Lung (tissue), 12 donors: Measurements from ENCODE around the gene PMPCA. TPM values are rescaled to one million over a fixed set of nuclear protein-coding genes. Genes with fewer than 3 reads are reported as not detected.

Experiments
- ATAC-seq: fragments of 200-7000 bp; cut with Tn5 transposase; one replicate; pipeline ENCODE4 v1.9.1; 2020; ENCODE audit warnings: moderate number of reproducible peaks; ENCODE audit not compliant: insufficient read depth, low FRiP score
- DNase-seq, 3 donors: peaks; one replicate each; pipeline ENCODE4 v3.0.0-alpha.2; 2013 to 2017
- H3K27ac ChIP-seq, 2 donors: one replicate each; pipeline ENCODE4 v1.5.1; 2013; ENCODE audit warnings: mild to moderate bottlenecking in 2 of 2, moderate library complexity in 2 of 2, control low read depth in 1 of 2, inconsistent platforms in 1 of 2, low read depth in 1 of 2, low read length in 1 of 2
- H3K27me3 ChIP-seq, 3 donors: one replicate each; pipeline ENCODE4 v1.5.1; 2013; ENCODE audit warnings: low read length in 2 of 3; ENCODE audit not compliant: control insufficient read depth in 3 of 3, insufficient read depth in 3 of 3
- H3K36me3 ChIP-seq, 4 donors: one replicate each; pipeline ENCODE4 v1.5.1; 2013; ENCODE audit warnings: low read length in 4 of 4, mild to moderate bottlenecking in 1 of 4, moderate library complexity in 1 of 4; ENCODE audit not compliant: control insufficient read depth in 4 of 4, insufficient read depth in 4 of 4
- H3K4me1 ChIP-seq, 5 donors: one replicate each; pipeline ENCODE4 v1.5.1; 2013; ENCODE audit warnings: low read length in 5 of 5, mild to moderate bottlenecking in 2 of 5, moderate library complexity in 1 of 5; ENCODE audit not compliant: control insufficient read depth in 5 of 5, insufficient read depth in 5 of 5
- H3K4me3 ChIP-seq: one replicate; pipeline ENCODE4 v1.5.1; 2013; ENCODE audit warnings: mild to moderate bottlenecking, control low read depth, moderate library complexity
- H3K9ac ChIP-seq, 2 donors: one replicate each; pipeline ENCODE4 v1.5.1; 2013; ENCODE audit warnings: low read length in 2 of 2, control low read depth in 1 of 2; ENCODE audit not compliant: insufficient read depth in 1 of 2
- H3K9me3 ChIP-seq, 4 donors: one replicate each; pipeline ENCODE4 v1.5.1; 2013; ENCODE audit warnings: low read length in 3 of 4, mild to moderate bottlenecking in 1 of 4, moderate library complexity in 1 of 4; ENCODE audit not compliant: control insufficient read depth in 4 of 4, insufficient read depth in 3 of 4
- CTCF ChIP-seq: IDR thresholded peaks from 2 replicates; pipeline ENCODE4 v1.5.1; 2012; ENCODE audit warnings: mild to moderate bottlenecking; ENCODE audit errors: control extremely low read depth, extremely low read depth
- WGBS, 2 donors: extraction: QIAGEN DNeasy Blood & Tissue Kit; methylation state at CpG; one replicate each; pipeline ENCODE4 v1.1.7; 2013; 5-methylcytosine and 5-hydroxymethylcytosine counted together
- polyA plus RNA-seq, 2 donors: library from polyadenylated mRNA; stranded (reverse); fragments of 200-250 nt; gene quantifications; one replicate each; pipeline ENCODE4 v1.2.1, GENCODE V29; 2013
- total RNA-seq, 2 donors: library from RNA; depleted of rRNA in 1 of 2; stranded (reverse); fragments of >200 nt in 1 of 2; gene quantifications; one replicate each; pipeline ENCODE4 v1.2.1, GENCODE V29; 2014 to 2021
- donor health status: control.
- donor health status: control.
- donor health status: Bipolar disorder and iron deficiency.
- donor health status: healthy.
- donor health status: DM: yes; HTN: yes; CAD: no.

The PMPCA gene
- total and polyA plus RNA-seq, 4 donors: 26.5 to 46.7 (median 40.5) TPM

GRCh38 chr9:136407911-136408310, 2.5 kb upstream of the PMPCA start:
- H3K27ac ChIP-seq: no peak overlapping the region
- H3K4me1 ChIP-seq: peaks cover 0 to 19% (median 8%) of the 10 kb centered on the region in 5 donors
- H3K4me3 ChIP-seq: no peak overlapping the region
- H3K36me3 ChIP-seq: peaks cover 0 to 32% (median 14%) of the 10 kb centered on the region in 4 donors
- ATAC-seq: no peak
- WGBS, 2 donors: 90% methylated on average over 7 of the region's 7 CpGs
- DNase-seq: no peak
- no peak overlapping the region for H3K9ac ChIP-seq
- H3K27me3 ChIP-seq: no peaks in the 10 kb centered on the region
- no peak for TF ChIP-seq CTCF
- no peaks in the 10 kb centered on the region for H3K9me3 ChIP-seq

GRCh38 chr9:136409557-136410455, 652 bp upstream of the PMPCA start:
- peaks cover under 1 to 37% (median 28%) of the 10 kb centered on the region in 4 donors for H3K36me3 ChIP-seq
- WGBS, 2 donors: 7 to 8% methylated on average over 58 to 71 of the region's 71 CpGs
- DNase-seq (peak; percentile 11 to 28 (median 20)), ATAC-seq (peak; percentile 5)
- peaks cover 0 to 19% (median 8%) of the 10 kb centered on the region in 5 donors for H3K4me1 ChIP-seq
- peak overlapping the region; percentile 82 for H3K4me3 ChIP-seq
- no peak for TF ChIP-seq CTCF
- H3K9me3 ChIP-seq: no peaks in the 10 kb centered on the region
- H3K9ac ChIP-seq: no peak overlapping the region
- H3K27ac ChIP-seq: peak overlapping the region; percentile 69 to 76
- H3K27me3 ChIP-seq: no peaks in the 10 kb centered on the region

- Histone ChIP-seq H3K4me1 (peaks cover 0 to 19% (median 8%) of the 10 kb centered on the region in 5 donors), H3K9me3 (no peaks in the 10 kb centered on the region), H3K4me3 (peak overlapping the region; percentile 82), H3K27ac (no peak overlapping the region), H3K27me3 (no peaks in the 10 kb centered on the region), H3K9ac (peak overlapping the region; percentile 66 to 74), H3K36me3 (peaks cover 8 to 42% (median 32%) of the 10 kb centered on the region in 4 donors)
- no peak for ATAC-seq
- TF ChIP-seq CTCF: no peak
- DNase-seq: no peak
- 35 to 59% methylated on average over 4 of the region's 4 CpGs for WGBS, 2 donors
Measured at GRCh38 chr9:136411378-136411777, 920 bp downstream of the PMPCA start.
